HFF-Myc (cell line): ENCODE results near the gene PRDM10.

Experiments used
- DNase-seq: peaks from one replicate; pipeline ENCODE4 v3.0.0-alpha.2; 2011; ENCODE audit warnings: low read depth; ENCODE audit errors: extremely low read depth
- H3K4me3 ChIP-seq: replicated peaks from 2 replicates; pipeline ENCODE4 v1.5.1; 2011; ENCODE audit warnings: low read depth, mild to moderate bottlenecking, control low read depth, low read length
- CTCF ChIP-seq: IDR thresholded peaks from 2 replicates; pipeline ENCODE4 v1.5.1; 2012; ENCODE audit warnings: mild to moderate bottlenecking, low read depth, low read length, control low read depth; ENCODE audit errors: missing control alignments

PRDM10 gene

GRCh38 chr11:129979046-129979605 is 23.5 kb downstream of the PRDM10 start:
- TF ChIP-seq CTCF, result no peak
- H3K4me3 ChIP-seq, result no peak overlapping the region
- no peak for DNase-seq

GRCh38 chr11:129978447-129978846 is 24.2 kb downstream of the PRDM10 start:
- DNase-seq, result no peak
- H3K4me3 ChIP-seq, result no peak overlapping the region
- TF ChIP-seq CTCF, result no peak

GRCh38 chr11:129976328-129976727 is 26.3 kb downstream of the PRDM10 start:
- TF ChIP-seq CTCF, result no peak
- no peak for DNase-seq
- no peak overlapping the region for H3K4me3 ChIP-seq

GRCh38 chr11:129975543-129975942 is 27.1 kb downstream of the PRDM10 start:
- no peak for TF ChIP-seq CTCF
- DNase-seq, result no peak
- no peak overlapping the region for H3K4me3 ChIP-seq

- DNase-seq, result no peak
- no peak overlapping the region for H3K4me3 ChIP-seq
- no peak for TF ChIP-seq CTCF
These were observed 28.0 kb downstream of the PRDM10 start for GRCh38 chr11:129974672-129975071.

GRCh38 chr11:129974237-129974636 is 28.4 kb downstream of the PRDM10 start:
- no peak overlapping the region for H3K4me3 ChIP-seq
- TF ChIP-seq CTCF, result no peak
- no peak for DNase-seq

GRCh38 chr11:129973809-129974208 is 28.8 kb downstream of the PRDM10 start:
- no peak overlapping the region for H3K4me3 ChIP-seq
- no peak for DNase-seq
- TF ChIP-seq CTCF, result no peak
